Endothelial cell of umbilical vein (primary cell): ENCODE results near the gene ZNF615.

Experiments
- CTCF ChIP-seq, 2 donors: IDR thresholded peaks; 1 replicate in 1 of 2; 2 replicates in 1 of 2; pipeline ENCODE4 v1.5.1; 2011; ENCODE audit warnings: low read length in 2 of 2, mild to moderate bottlenecking in 2 of 2, moderate library complexity in 2 of 2, control low read depth in 1 of 2, inconsistent platforms in 1 of 2, low read depth in 1 of 2; ENCODE audit not compliant: insufficient read depth in 1 of 2; ENCODE audit errors: extremely low read depth in 1 of 2
- EZH2 ChIP-seq: IDR thresholded peaks from 2 replicates; pipeline ENCODE4 v1.6.1; 2012; ENCODE audit warnings: borderline replicate concordance, low read depth, mild to moderate bottlenecking, moderate library complexity, low read length, inconsistent platforms; ENCODE audit not compliant: severe bottlenecking
- MAX ChIP-seq: IDR thresholded peaks from 2 replicates; pipeline ENCODE4 v1.6.1; 2011; ENCODE audit not compliant: insufficient read depth, insufficient read length
- MYC ChIP-seq: IDR thresholded peaks from one replicate; pipeline ENCODE4 v1.6.1; 2011; ENCODE audit warnings: mild to moderate bottlenecking, low read depth, low read length
- POLR2A ChIP-seq: IDR thresholded peaks from 2 replicates; pipeline ENCODE4 v1.6.1; 2012; ENCODE audit warnings: low read depth, mild to moderate bottlenecking, control low read depth, low read length

GRCh38 chr19:51983361-51983760 is 24.6 kb downstream of the ZNF615 start:
- no peak for TF ChIP-seq CTCF (IDR thresholded peaks at IDR 0.05; ENCODE audit: extremely low read depth in 1 of 2, insufficient read depth in 1 of 2, low read depth in 1 of 2, low read length in 2 of 2)
- no peak for TF ChIP-seq MAX
- TF ChIP-seq POLR2A = no peak
- TF ChIP-seq EZH2 = no peak
- no peak for TF ChIP-seq MYC
